GM12878 (cell line): ENCODE measurements around the gene ALCAM. TPM values are rescaled to one million over a fixed set of nuclear protein-coding genes. Genes with fewer than 3 reads are reported as not detected.

Experiments used
- ATAC-seq: fragments of 200-7000 bp; cut with Tn5 transposase; 3 replicates; pipeline ENCODE4 v1.9.1; 2020; ENCODE audit warnings: mild to moderate bottlenecking, moderate library complexity
- BruUV-seq: library from RNA; stranded (reverse); fragments of 400-500 nt; replicated peaks from 2 replicates; lab custom pipeline; 2021; lab: Mats Ljungman, UMichigan
- CTCF ChIA-PET: fragments of 300-600 bp; sonication (Branson Sonifier 250); formaldehyde crosslinking; extraction: SDS; loops from one replicate; lab custom pipeline; 2021; ENCODE audit warnings: inconsistent platforms; lab: Yijun Ruan, JAX
- POLR2A ChIA-PET: fragments of 350-600 bp; formaldehyde crosslinking; extraction: SDS; loops from one replicate; lab custom pipeline; 2021; ENCODE audit warnings: inconsistent platforms; lab: Charles Lee
- RAD21 ChIA-PET: fragments of 300-600 bp; sonication (Branson Sonifier 250); formaldehyde crosslinking; loops from one replicate; lab custom pipeline; 2023; ENCODE audit warnings: antibody characterized with exemption; ENCODE audit not compliant: unreplicated experiment; lab: Charles Lee
- SMC1A ChIA-PET: fragments of 300-600 bp; sonication (Branson Sonifier 250); formaldehyde crosslinking; loops from one replicate; lab custom pipeline; 2023; ENCODE audit not compliant: unreplicated experiment, uncharacterized antibody; lab: Charles Lee
- DNase-seq: peaks from one replicate; pipeline ENCODE4 v3.0.0-alpha.2; 2011; ENCODE audit warnings: low read depth, low spot score
- FAIRE-seq: peaks from 3 replicates; lab custom pipeline; 2011; peaks lifted over from hg19 to GRCh38; lab: Jason Lieb, UNC
- H2AFZ ChIP-seq: 2 replicates; pipeline ENCODE4 v1.6.0; 2011; ENCODE audit warnings: low read depth, low read length, control low read depth; ENCODE audit not compliant: control insufficient read depth
- H3K27ac ChIP-seq: 2 replicates; pipeline ENCODE4 v1.5.1; 2011; ENCODE audit warnings: control low read depth; ENCODE audit not compliant: control insufficient read depth, insufficient read depth
- H3K27me3 ChIP-seq, 2 experiments: replicated peaks in 1 of 2; 2 replicates each; pipeline versions ENCODE4 v1.6.0 to v1.6.1; 2011; ENCODE audit warnings: low read length in 1 of 2; ENCODE audit not compliant: control insufficient read depth in 2 of 2, insufficient read depth in 2 of 2
- H3K36me3 ChIP-seq, 2 experiments: 2 replicates each; pipeline ENCODE4 v1.5.1; 2011; ENCODE audit warnings: low read length in 1 of 2; ENCODE audit not compliant: control insufficient read depth in 2 of 2, insufficient read depth in 2 of 2
- H3K4me1 ChIP-seq: 2 replicates; pipeline ENCODE4 v1.6.1; 2011; ENCODE audit warnings: mild to moderate bottlenecking, low read length, moderate library complexity, mixed read lengths; ENCODE audit not compliant: control insufficient read depth, insufficient read depth
- H3K4me2 ChIP-seq: 2 replicates; pipeline ENCODE4 v1.6.0; 2011; ENCODE audit warnings: control low read depth; ENCODE audit not compliant: control insufficient read depth, insufficient read depth
- H3K4me3 ChIP-seq: fragments of 200-600 bp; sonication (generic); 2 replicates; pipeline ENCODE4 v1.5.1; 2016
- H3K79me2 ChIP-seq: 2 replicates; pipeline ENCODE4 v1.6.0; 2011; ENCODE audit warnings: low read length; ENCODE audit not compliant: control insufficient read depth, insufficient read depth
- H3K9ac ChIP-seq: 2 replicates; pipeline ENCODE4 v1.8.0; 2011; ENCODE audit warnings: low read length, control low read depth, mixed read lengths; ENCODE audit not compliant: control insufficient read depth, insufficient read depth
- H3K9me3 ChIP-seq: replicated peaks from 3 replicates; pipeline ENCODE4 v1.5.1; 2011; ENCODE audit warnings: mild to moderate bottlenecking, low read length; ENCODE audit not compliant: control insufficient read depth, insufficient read depth
- H4K20me1 ChIP-seq: 2 replicates; pipeline ENCODE4 v1.6.0; 2011; ENCODE audit not compliant: control insufficient read depth, insufficient read depth
- ATF7 ChIP-seq: fragments of 450-650 bp; IDR thresholded peaks from 2 replicates; pipeline ENCODE4 v1.6.1; 2016; ENCODE audit warnings: low read depth, mild to moderate bottlenecking
- BCL11A ChIP-seq: IDR thresholded peaks from 2 replicates; pipeline ENCODE4 v1.6.1; 2011; ENCODE audit warnings: low read depth, low read length
- EP300 ChIP-seq, 2 experiments: fragments of 150-350 bp in 1 of 2; IDR thresholded peaks; 2 replicates each; pipeline ENCODE4 v1.6.1; 2011 to 2012; ENCODE audit warnings: low read depth in 2 of 2, low read length in 2 of 2, borderline replicate concordance in 1 of 2, improper control_type of control experiment in 1 of 2, inconsistent platforms in 1 of 2; ENCODE audit not compliant: control insufficient read depth in 1 of 2
- IKZF2 ChIP-seq, 2 experiments: fragments of 450-650 bp; IDR thresholded peaks; 2 replicates each; pipeline ENCODE4 v1.6.1; 2017; ENCODE audit warnings: mild to moderate bottlenecking in 2 of 2, moderate library complexity in 2 of 2
- IRF4 ChIP-seq: IDR thresholded peaks from 2 replicates; pipeline ENCODE4 v1.6.1; 2011; ENCODE audit warnings: low read depth, low read length
- JUNB ChIP-seq: IDR thresholded peaks from 2 replicates; pipeline ENCODE4 v1.6.1; 2016; ENCODE audit warnings: antibody characterized with exemption, mild to moderate bottlenecking
- MTA2 ChIP-seq: fragments of 450-650 bp; IDR thresholded peaks from 2 replicates; pipeline ENCODE4 v1.6.1; 2016; ENCODE audit warnings: low read depth, mild to moderate bottlenecking, moderate library complexity
- NR2F1 ChIP-seq: fragments of 450-650 bp; conservative IDR thresholded peaks from 2 replicates; pipeline ENCODE4 v1.6.1; 2017; ENCODE audit warnings: mild to moderate bottlenecking
- RUNX3 ChIP-seq: IDR thresholded peaks from 2 replicates; pipeline ENCODE4 v1.6.1; 2012; ENCODE audit warnings: low read length, inconsistent platforms
- SIN3A ChIP-seq: IDR thresholded peaks from 2 replicates; pipeline ENCODE4 v1.6.1; 2012; ENCODE audit warnings: low read depth, low read length, improper control_type of control experiment
- SMAD1 ChIP-seq: fragments of 450-650 bp; IDR thresholded peaks from 2 replicates; pipeline ENCODE4 v1.6.1; 2018; ENCODE audit warnings: mild to moderate bottlenecking, low read depth; ENCODE audit not compliant: partially characterized antibody
- ZNF622 ChIP-seq: fragments of 450-650 bp; IDR thresholded peaks from 2 replicates; pipeline ENCODE4 v1.6.1; 2017; ENCODE audit warnings: mild to moderate bottlenecking, inconsistent platforms
- in situ Hi-C: fragments of 300-500 bp; cut with MboI; formaldehyde crosslinking; loops from 9 replicates; pipeline ENCODE4 v1.14.3; 2018; ENCODE audit warnings: mixed read lengths
- intact Hi-C: fragments of 100-400 bp; cut with micrococcal nuclease; formaldehyde crosslinking; loops from one replicate; pipeline ENCODE4 v1.14.2; 2022; ENCODE audit not compliant: unreplicated experiment
- polyA plus RNA-seq, 11 experiments: library from polyadenylated mRNA; depleted of rRNA in 4 of 11; unstranded in 6 of 11; stranded (reverse) in 5 of 11; fragments of >200 nt; fragmentation: Nextera tagmentation in 4 of 11; fragmentation: Illumina TruSeq in 1 of 11; extraction: Ambion mirVana in 4 of 11; extraction: Trizol in 1 of 11; gene quantifications; 1 replicate in 1 of 11; 2 replicates in 10 of 11; pipeline versions ENCODE4 v1.2.1 to v1.2.3, GENCODE V29; 2011 to 2016; ENCODE audit warnings: inconsistent platforms in 2 of 11, missing spikeins in 2 of 11, low read depth in 1 of 11
- total RNA-seq, 4 experiments: library from RNA; depleted of rRNA in 3 of 4; stranded (reverse); fragments of >200 nt in 3 of 4; fragmentation: Illumina TruSeq in 1 of 4; extraction: Trizol in 1 of 4; gene quantifications; 2 replicates each; pipeline versions ENCODE4 v1.2.1 to v1.2.3, GENCODE V29; 2013 to 2021
- TF ChIP-seq, protein P1 (sequence below): fragments of 450-650 bp; IDR thresholded peaks from 2 replicates; pipeline ENCODE4 v1.6.1; 2016; ENCODE audit warnings: mild to moderate bottlenecking
- TF ChIP-seq, protein P2 (sequence below): fragments of 450-650 bp; IDR thresholded peaks from 2 replicates; pipeline ENCODE4 v1.6.1; 2017; ENCODE audit warnings: mild to moderate bottlenecking, low read depth, inconsistent platforms; ENCODE audit not compliant: poor library complexity, severe bottlenecking

The ALCAM gene
- total and polyA plus RNA-seq, 10 of the 15 experiments (the other 5 are each of a cell fraction or from before 2014, with no cell fraction given): 12.2 to 54.2 (median 32.6) TPM

- no peak overlapping the region; the same call in 1 of the 2 replicates for H3K4me2 ChIP-seq
- peaks cover 3% of the 10 kb centered on the region; the same call in 2 of the 3 replicates for H3K9me3 ChIP-seq
- SMC1A ChIA-PET: interaction anchor here (0.5 to 2.1 kb wide), 8 partner anchors 9 to 58 kb away, joined by 3 to 12 read pairs (median 4); no protein-coding TSS in a partner anchor
- BruUV-seq: no TSS peak
- peak; percentile 93 for ATAC-seq
- intact Hi-C loops (no loop called here), in situ Hi-C loops (no loop called here)
- no peaks in the 10 kb centered on the region for H3K79me2 ChIP-seq
- H3K4me3 ChIP-seq: no peak overlapping the region
- peaks cover 5% of the 10 kb centered on the region; the same call in 1 of the 2 replicates for H3K4me1 ChIP-seq
- TF ChIP-seq JUNB: peak; percentile 21; the same call in 1 of the 2 replicates
- peak in 1 of 2 experiments; percentile 57; a peak in 1 of 4 replicates for TF ChIP-seq IKZF2 (IDR thresholded peaks at IDR 0.05)
- TF ChIP-seq ATF7: 0 out of 2 replicates have a peak, but pooled peaks have one; percentile 2
- peak in 1 of 2 experiments; percentile 10; a peak in 1 of 4 replicates for TF ChIP-seq EP300 (IDR thresholded peaks at IDR 0.05; ENCODE audit: borderline replicate concordance in 1 of 2, control insufficient read depth in 1 of 2, low read depth in 2 of 2, low read length in 2 of 2)
- TF ChIP-seq IRF4: no peak
- TF ChIP-seq, protein P1, sequence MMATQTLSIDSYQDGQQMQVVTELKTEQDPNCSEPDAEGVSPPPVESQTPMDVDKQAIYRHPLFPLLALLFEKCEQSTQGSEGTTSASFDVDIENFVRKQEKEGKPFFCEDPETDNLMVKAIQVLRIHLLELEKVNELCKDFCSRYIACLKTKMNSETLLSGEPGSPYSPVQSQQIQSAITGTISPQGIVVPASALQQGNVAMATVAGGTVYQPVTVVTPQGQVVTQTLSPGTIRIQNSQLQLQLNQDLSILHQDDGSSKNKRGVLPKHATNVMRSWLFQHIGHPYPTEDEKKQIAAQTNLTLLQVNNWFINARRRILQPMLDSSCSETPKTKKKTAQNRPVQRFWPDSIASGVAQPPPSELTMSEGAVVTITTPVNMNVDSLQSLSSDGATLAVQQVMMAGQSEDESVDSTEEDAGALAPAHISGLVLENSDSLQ: peak; percentile 48; the same call in 1 of the 2 replicates
- TF ChIP-seq ZNF622: no peak
- TF ChIP-seq RUNX3: peak; percentile 65
- no peak for TF ChIP-seq SMAD1
- peak; percentile 81 for TF ChIP-seq MTA2
- peak; percentile 65; the same call in 1 of the 2 replicates for TF ChIP-seq BCL11A
- TF ChIP-seq SIN3A: no peak
- TF ChIP-seq, protein P2, sequence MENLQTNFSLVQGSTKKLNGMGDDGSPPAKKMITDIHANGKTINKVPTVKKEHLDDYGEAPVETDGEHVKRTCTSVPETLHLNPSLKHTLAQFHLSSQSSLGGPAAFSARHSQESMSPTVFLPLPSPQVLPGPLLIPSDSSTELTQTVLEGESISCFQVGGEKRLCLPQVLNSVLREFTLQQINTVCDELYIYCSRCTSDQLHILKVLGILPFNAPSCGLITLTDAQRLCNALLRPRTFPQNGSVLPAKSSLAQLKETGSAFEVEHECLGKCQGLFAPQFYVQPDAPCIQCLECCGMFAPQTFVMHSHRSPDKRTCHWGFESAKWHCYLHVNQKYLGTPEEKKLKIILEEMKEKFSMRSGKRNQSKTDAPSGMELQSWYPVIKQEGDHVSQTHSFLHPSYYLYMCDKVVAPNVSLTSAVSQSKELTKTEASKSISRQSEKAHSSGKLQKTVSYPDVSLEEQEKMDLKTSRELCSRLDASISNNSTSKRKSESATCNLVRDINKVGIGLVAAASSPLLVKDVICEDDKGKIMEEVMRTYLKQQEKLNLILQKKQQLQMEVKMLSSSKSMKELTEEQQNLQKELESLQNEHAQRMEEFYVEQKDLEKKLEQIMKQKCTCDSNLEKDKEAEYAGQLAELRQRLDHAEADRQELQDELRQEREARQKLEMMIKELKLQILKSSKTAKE: peak; percentile 70
- TF ChIP-seq NR2F1: peak; percentile 63; the same call in 1 of the 2 replicates
- H4K20me1 ChIP-seq: no peaks in the 10 kb centered on the region
- H3K27me3 ChIP-seq: no peaks in the 10 kb centered on the region
- H3K9ac ChIP-seq: no peak overlapping the region
- H2AFZ ChIP-seq: no peak overlapping the region
- FAIRE-seq: peak; percentile 13
- POLR2A ChIA-PET: interaction anchor here (0.5 kb wide), 1 partner anchor 371 kb away, joined by 3 read pairs; no protein-coding TSS in a partner anchor
- RAD21 ChIA-PET: interaction anchor here (0.5 to 1.0 kb wide), 2 partner anchors 55 to 105 kb away, joined by 3 read pairs; no protein-coding TSS in a partner anchor
- no peak for DNase-seq
- no peaks in the 10 kb centered on the region for H3K36me3 ChIP-seq
- CTCF ChIA-PET: interaction anchor here (0.9 to 1.7 kb wide), 5 partner anchors 10 to 105 kb away, joined by 3 to 4 read pairs (median 3); no protein-coding TSS in a partner anchor
- H3K27ac ChIP-seq: no peak overlapping the region
These were observed 107.0 kb downstream of the ALCAM start for GRCh38 chr3:105473521-105474223.
